NCI-H2107 treated with DMSO at 0.1 percent for 48 hours (cell line): Measurements from ENCODE around the gene PRR14.

Experiments
- DNase-seq: peaks from one replicate; lab custom pipeline; 2025; ENCODE audit not compliant: unreplicated experiment; lab: John Stamatoyannopoulos, UW

Gene PRR14

DNA sequence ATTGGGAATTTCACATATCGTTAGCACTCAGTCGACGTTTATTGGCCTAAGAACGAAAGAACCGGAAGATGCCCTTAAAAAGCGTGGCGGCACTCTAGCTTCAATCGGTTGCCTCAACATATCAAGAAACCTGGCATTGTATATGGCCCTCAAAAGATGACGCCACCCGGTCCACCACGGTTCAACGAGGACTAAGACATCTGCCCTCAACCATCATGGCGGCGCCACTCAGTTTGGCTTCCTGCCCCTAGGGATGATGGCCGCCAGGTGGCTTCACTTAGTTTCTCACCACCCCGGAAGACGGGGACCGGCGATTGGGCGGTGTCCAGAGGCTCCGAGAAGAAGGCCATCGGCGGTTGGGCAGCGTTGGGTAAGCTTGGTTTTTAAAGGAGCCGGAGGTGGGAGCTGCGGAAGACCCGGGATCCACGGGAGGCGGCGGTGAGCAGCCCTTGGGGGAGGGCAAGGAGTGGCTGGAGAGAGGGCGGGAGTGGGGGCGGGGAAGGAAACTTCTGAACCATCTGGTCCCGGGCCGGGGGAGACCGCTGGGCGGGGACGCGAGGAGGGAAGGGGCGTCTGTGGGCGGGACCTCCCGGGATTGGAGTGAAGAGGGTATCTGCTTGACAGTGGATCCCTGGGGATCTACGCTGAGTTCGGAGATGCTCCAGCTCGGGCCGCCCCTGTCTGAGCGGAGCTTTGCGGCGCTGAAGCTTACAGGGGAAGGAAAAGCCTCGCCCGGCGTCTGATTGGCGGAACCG lies at the start of gene PRR14:
TSS of gene PRR14 (plus strand) at position 592 of the 755 bp plus-strand sequence. CDS start 686 bp downstream, outside the sequence.
- DNase-seq: peak; percentile 97

DNA sequence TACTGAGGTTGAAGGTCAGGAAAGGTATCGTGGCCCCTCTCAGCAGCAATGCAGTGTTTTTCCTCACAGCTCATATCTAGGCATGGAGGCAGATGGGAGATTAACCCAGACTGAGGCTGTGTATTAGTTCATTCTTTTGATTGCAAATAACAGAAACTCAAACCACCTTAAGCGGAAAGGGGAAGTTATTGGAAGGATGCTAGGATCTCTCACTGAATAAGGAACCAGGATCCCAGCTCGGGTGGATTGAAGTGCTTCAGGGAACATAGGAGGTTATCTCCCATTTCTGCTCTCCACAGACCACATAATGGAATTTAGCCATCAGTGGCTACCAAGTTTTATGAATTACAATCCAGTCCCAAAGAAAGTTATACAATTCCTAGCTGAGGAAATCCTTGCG lies 48.8 kb upstream of the PRR14 start:
- DNase-seq: no peak

DNA sequence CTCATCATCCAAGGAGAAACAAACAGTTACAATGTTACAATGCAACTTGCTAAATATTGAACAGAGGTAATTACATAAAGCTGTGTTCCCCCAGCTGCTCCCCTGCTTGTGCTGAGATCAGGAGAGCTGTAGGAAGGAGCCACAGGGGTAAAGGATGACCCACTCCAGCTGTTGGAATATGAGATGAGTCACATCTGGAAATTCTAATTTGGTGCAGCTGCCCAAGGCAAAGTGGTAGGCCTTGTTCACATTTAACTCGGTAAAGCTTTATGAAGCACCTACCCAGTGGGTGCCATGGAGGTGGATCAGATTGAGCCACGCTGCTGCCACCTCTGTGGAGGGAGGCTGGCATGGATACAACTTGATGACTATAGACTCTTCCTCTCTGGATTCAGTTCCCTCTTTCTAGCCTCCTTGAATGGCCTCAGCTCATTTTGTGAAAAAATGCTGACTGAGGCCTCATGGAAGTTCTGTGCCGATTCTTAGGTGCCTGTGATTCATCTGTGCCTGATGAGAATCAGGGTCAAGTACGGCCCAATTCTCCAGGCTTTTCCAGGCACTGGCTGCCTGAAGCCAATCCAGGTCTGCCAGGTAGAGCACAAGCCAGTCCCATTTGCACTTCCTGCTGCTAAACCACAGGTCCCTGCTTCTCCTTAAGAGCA lies 48.0 kb upstream of the PRR14 start:
- no peak for DNase-seq

DNA sequence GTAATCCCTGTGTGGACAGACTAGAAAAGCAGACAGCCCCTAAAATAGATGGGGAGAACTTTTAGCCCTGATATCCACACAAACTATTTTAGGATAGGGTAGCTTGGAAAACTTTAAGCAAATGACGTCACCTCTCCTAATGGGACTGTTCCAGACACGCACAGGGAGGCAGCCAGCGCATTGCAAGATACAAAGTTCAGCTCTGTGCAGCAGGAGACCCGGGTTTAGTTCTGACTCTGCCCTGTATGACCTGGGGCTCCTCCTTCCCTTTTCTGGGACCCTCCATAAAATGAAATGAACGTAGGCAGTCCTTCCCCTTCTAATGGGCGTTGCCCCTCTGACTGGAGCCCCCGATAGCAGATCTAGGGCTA lies 46.8 kb upstream of the PRR14 start:
- DNase-seq: no peak

DNA sequence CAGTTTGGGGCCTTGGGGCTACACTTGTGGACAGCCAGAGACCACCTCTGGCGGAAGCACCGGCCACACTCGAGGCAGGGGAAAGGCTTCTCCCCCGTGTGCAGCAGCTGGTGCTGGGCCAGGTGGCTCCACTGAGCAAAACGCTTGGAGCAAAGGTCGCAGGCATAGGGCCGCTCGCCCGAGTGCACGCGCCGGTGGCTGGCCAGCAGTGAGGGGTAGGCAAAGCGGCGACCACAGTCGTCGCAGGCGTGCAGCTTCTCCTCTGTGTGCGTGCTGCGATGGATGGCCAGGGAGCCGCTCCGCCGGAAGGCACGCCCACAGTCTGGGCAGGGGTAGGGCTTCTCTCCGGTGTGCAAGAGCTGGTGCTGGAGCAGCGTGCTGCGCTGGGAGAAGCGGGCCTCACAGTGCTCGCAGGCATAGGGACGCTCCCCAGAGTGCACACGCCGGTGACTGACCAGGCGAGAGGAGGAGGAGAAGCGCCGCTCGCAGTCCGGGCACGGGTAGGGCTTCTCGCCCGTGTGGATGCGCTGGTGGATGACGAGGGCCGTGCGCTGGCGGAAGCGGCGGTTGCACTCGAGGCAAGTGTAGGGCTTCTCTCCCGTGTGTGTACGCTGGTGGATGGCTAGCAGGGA lies 46.3 kb upstream of the PRR14 start:
- no peak for DNase-seq

DNA sequence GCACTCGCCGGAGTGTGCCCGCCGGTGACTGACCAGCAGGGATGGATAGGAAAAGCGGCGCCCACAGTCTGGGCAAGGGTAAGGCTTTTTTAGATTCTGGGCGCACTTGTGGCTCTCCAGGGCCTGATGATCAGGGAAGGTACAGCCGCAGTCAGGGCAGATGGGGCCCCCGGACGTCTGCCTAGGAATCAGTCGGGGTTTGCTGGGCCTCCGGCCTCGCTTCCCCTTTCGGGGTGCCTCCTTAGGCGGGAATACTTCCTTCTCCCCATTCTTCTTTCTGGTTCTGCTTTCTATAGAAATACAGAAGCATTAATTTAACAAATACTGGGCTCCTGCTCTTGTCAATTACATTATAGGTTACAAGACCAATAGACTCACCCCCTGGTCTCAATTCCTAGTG lies 45.6 kb upstream of the PRR14 start:
- no peak for DNase-seq

DNA sequence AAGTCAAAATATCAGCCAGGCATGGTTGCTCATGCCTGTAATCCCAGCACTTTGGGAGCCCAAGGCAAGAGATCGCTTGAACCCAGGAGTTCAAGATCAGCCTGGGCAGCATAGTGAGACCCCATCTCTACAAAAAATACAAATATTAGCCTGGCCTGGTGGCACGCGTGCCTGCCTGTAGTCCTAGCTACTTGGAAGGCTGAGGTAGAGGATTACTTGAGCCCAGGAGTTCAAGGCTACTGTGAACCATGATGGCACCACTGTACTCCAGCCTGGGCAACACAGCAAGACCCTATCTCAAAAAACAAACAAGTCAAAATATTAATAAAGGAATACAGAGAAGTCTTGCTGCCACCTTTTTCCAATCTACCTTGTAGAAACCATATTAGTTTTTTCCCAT lies 44.8 kb upstream of the PRR14 start:
- no peak for DNase-seq

DNA sequence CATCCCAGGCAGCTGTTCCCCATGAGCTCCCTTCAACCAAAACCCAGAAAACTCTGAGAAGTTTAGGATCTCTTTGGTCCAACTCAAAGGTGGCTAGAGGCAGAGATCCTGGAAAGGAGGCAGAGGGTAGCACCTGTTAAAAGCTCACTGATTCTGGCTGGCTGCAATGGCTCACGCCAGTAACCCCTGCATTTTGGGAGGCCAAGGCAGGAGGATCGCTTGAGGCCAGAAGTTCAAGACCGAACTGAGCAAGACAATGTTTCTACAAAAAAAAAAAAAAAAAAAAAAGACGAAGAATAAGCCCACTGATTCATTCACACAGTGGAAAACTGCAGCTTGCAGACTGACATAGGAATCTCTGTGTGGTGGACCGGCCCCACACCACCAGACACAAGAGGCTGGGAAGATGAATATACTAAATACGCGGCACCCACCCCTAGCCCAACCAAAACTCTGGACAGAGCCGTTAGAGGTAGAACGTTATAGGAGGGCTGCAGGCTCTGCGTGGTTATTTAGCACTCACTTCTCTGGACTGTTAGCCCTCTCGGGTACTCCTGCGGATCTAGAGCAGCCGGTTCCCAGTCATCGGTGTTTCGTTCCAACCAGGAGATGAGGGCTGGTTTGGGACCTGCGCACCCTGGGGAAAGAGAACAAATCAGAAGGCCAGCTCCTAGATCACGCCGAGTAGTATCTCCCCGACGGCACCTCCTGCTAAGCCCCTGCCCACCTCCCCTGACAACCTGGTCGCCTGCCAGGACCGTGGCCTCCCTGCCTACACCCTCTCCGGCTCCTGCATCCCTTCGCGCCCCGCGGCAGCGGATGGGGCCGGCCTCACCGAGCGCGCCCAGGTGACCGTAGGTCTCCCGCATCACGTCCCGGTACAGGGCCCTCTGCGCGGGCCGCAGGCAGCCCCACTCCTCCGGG lies 41.5 kb upstream of the PRR14 start:
- DNase-seq: peak; percentile 12

DNA sequence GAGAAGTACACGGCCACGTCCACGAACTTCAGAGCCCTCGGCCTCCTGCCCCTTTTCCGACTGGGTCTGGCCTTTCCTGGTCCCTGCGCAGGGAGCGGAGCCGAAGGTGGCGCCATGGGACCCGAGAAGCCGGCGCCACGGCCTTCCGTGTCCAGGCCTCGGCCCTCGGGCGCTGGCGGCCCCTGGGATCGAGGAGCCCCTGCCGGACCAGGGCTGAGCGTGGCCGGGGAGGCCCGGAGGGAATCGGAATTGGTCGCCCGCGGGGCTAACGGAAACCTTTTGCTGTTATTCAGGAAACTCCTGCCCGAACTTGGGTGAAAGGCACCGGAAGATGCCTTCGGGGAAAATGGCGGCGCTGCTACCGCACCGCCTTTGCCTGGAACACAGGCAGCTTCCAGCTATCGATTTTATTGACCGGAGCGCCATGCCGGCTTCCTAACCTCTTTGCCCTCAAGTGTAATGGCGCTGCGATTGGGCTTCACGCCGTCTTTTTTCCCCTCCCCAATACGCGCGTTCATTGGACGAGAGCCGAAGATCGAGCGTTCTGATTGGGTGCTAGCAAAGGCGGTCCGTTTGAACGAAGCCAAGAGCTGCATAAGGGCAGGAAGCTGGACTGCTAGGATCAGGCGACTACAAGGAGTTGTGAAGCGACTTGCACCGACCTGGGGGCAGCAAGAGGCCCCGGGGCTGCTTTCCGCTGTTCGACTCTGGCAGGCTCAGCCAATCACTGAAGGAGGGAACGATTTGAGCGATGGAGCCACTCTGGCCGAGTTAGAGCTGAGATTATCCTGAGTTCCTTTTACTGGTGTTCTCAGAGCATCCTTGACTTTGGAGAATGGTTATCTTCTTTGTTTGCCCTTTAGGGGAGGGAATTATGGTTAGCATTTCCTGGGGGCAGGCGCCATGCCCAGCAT lies 40.6 kb upstream of the PRR14 start, which contains the start of gene ZNF689:
TSS of gene ZNF689 (minus strand) at position 464 of the 914 bp plus-strand sequence. CDS start at position 116, 348 bp downstream.
- peak; percentile 93 for DNase-seq

DNA sequence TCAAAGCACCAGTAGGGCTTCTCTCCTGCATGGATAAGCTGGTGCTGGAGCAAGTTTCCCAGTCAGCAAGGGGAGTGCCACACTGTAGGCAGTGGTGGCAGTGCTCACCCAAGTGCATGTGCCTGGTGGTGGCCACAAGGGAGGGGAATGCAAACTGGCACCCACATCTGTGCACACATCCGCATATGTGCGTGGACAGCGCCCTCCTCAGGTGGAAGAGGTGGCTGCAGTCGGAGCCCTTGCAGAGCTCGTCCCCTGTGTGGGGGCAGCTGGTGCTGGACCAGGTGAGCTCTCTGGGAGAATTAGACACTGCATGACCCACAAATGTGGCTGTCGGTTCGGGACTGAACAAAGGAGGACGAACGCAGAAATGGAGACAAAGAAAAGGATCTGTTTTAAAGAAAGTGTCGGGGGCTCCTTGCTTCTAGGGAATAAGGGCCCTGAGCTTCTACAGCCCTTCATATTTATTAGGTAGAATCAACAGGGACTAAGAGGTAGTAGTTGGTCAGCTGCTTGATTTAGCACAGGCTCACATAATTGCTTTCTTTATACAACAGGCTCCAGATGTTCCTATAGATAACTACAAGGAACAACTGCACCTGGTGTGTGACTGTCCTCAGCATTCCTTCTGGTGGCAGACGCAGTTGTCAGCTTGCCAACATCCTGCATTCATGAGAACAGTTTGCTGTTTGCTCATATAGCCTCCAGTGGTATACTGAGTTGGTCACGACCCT lies 35.2 kb upstream of the PRR14 start:
- no peak for DNase-seq

DNA sequence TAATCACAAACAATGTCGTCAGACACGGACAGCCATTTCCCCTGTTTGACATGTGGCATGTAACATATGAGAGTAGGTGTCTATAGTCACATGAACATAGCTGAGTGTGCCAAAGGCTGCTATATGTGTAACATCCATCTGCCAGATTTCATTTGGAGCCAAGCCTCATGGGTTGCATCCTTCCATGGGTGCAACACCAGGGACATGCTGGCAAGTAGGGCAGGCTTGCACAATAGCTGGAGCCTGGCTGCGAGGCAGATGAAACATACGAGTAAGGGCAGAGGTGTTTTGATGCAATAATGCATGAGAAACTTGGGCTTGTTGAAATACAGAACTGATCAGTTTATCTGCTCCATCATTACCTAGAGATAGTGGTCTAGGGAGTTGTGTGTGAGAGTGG lies 31.6 kb upstream of the PRR14 start:
- DNase-seq: no peak

DNA sequence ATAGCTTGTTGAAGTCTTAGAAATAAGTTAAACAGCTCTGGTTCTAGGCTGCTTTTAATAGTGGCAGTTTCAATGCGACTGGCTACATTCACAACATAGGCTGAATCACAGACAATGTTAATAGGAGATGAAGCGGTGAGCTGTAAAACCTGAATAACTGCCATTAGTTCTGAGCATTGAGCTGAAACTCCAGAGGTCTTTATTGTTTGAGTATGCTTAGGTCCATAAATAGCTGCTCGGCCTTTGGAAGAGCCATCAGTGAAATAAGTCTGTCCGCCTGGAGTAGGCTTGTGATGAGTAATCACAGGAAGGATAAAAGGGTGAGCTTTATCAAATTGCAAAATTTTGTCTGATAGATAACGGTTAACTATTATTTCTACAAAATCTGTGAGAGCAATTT lies 31.1 kb upstream of the PRR14 start:
- no peak for DNase-seq

DNA sequence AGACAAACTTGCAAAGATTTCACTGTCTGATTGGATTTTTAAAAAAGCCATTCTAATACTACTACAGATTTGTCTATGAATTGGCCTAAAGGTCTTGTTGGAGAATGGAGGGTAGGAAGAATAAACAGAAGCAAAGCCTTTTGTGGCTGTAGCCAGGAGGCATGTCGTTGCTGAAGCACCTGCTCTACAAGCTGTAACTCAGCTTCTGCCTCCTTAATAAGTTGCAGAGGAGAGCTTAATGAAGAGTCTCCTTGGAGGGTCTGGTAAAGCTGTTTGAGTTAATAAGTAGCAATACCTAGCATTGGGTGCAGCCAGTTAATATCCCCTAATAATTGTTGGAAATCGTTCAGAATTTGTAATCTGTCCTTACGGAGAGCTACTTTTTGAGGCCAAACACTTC lies 30.6 kb upstream of the PRR14 start:
- no peak for DNase-seq

DNA sequence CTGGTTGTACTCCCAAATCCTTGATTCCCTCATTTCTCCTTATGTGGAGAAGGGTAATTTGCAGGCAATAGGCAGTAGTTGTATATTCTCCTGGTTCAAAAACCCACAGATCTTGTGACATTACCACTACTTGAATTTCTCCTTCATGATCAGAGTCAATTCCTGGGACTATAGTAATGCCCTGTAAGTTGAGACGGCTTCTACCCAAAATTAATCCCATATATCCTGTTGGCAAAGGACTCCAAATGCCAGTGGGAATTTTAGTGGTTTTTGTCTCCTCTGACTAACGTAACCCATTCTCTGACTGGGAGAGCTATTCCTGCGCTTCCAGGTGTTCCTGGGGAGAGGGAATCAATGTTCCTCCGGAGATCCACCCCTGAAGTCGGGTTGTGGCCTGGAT lies 29.0 kb upstream of the PRR14 start:
- no peak for DNase-seq

DNA sequence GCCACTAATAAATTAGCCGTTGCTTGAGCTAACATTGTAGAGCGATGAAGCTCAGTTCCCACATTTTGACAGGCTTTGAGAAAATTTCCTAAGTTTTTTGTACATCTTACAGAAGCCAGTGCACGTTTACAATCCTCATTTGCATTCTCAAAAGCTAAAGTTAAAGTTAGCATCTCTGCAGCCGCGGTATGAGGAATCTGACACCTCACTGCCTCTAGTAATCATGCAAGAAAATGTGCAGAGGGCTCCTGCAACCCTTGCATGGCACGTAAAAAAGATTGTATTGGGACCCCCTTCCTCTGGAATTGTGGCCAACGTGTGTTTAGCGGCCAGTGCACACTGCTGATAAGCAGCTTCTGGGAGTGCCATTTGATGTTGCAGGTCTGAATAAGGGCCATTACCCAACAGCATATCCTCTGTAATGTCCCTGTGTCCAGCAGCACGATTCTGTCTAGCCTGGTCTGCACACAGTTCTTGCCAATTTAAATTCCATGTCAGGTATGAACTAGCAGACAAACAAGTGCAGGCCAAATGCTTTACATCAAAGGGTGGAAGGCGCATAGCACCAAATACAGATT lies 28.2 kb upstream of the PRR14 start:
- DNase-seq: no peak

DNA sequence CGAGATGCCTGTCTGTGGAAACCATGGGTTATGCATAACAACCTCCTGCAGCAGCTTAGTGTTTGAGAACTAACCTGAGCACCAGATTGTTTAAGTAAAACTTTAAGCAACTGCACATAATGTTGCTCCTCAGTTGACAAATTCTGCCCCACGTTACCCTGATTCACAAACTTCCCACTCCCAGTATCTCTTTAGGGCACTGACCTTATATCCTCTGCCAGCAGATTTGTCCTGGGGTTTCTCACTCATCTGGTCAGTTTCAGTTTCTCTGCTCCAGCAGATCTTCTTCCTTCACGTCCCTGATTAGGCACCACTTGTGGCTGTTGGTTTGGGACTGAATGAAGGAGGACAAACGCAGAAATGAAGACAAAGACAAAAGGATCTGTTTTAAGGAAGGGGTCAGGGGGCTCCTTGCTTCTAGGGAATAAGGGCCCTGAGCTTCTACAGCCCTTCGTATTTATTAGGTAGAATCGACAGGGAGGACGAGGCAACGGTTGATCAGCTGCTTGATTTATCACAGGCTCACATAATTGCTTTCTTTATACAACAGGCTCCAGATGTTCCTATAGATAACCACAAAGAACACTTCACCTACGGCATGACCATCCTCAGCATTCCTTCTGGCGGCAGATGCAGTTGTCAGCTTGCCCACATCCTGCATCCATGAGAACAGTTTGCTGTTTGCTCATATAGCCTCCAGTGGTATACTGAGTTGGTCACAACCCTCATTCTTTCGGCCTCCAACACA lies 27.1 kb upstream of the PRR14 start:
- no peak for DNase-seq

DNA sequence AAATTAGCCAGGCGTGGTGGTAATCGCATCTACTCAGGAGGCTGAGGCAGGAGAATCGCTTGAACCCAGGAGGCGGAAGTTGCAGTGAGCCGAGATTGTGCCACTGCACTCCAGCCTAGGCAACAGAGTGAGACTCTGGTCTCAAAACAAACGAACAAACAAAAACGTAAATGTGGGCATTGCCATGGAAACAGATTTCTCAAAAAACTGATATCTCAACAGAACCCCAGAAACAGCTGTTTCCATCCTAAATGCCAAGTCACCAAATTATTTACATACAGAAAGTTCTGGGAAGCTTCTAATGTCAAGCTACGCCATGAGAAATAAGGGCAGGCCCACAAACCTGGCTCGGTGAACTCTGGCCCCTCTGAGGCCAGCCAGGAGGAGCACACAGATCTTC lies 24.5 kb upstream of the PRR14 start:
- no peak for DNase-seq
